Endothelial cell of hepatic sinusoid (primary cell): ENCODE results near the gene EREG.

Experiments used
- in situ Hi-C: cut with HindIII; loops from 2 replicates; pipeline ENCODE4 v1.10.0; 2017; ENCODE audit warnings: low sequenced_read_pairs

Gene EREG

GRCh38 chr4:74418063-74418670, 53.2 kb downstream of the EREG start:
- in situ Hi-C loops = no loop called here

- in situ Hi-C loops = loop anchor here (5.0 kb wide), 1 partner anchor 34 kb away; no protein-coding TSS in a partner anchor
Observed at GRCh38 chr4:74420863-74421262, 55.9 kb downstream of the EREG start.

GRCh38 chr4:74423104-74423503, 58.2 kb downstream of the EREG start:
- in situ Hi-C loops = loop anchor here (5.0 kb wide), 1 partner anchor 36 kb away; no protein-coding TSS in a partner anchor

- in situ Hi-C loops = loop anchor here (5.0 kb wide), 1 partner anchor 37 kb away; no protein-coding TSS in a partner anchor
Observed at GRCh38 chr4:74424111-74424510, 59.2 kb downstream of the EREG start.

GRCh38 chr4:74426101-74426500, 61.2 kb downstream of the EREG start:
- in situ Hi-C loops = no loop called here

GRCh38 chr4:74428276-74428675, 63.3 kb downstream of the EREG start:
- in situ Hi-C loops = no loop called here

GRCh38 chr4:74431113-74431826, 66.3 kb downstream of the EREG start:
- in situ Hi-C loops = no loop called here

- in situ Hi-C loops = no loop called here
Observed at GRCh38 chr4:74433043-74433442, 68.1 kb downstream of the EREG start.

- in situ Hi-C loops = no loop called here
Observed at GRCh38 chr4:74433541-74434172, 68.7 kb downstream of the EREG start.

- in situ Hi-C loops = no loop called here
Observed at GRCh38 chr4:74435296-74435695, 70.4 kb downstream of the EREG start.

- in situ Hi-C loops = no loop called here
Observed at GRCh38 chr4:74437866-74438265, 72.9 kb downstream of the EREG start.
